ENCODE measurements around the gene NAV2.

The NAV2 gene

GRCh38 chr11:20131788-20132666 lies 419.4 kb downstream of the NAV2 start:
- FAIRE-seq, result no peak

GRCh38 chr11:20132667-20133039 lies 420.0 kb downstream of the NAV2 start:
- no peak for FAIRE-seq

- FAIRE-seq, result no peak
Observed at GRCh38 chr11:20134991-20135736, 422.5 kb downstream of the NAV2 start.

- no peak for FAIRE-seq
Observed at GRCh38 chr11:20137637-20138036, 425.0 kb downstream of the NAV2 start.

GRCh38 chr11:20138707-20139106 lies 426.1 kb downstream of the NAV2 start:
- FAIRE-seq, result no peak

- FAIRE-seq, result no peak
Observed at GRCh38 chr11:20154381-20154780, 441.7 kb downstream of the NAV2 start.

GRCh38 chr11:20155683-20156279 lies 443.1 kb downstream of the NAV2 start:
- no peak for FAIRE-seq

- FAIRE-seq, result no peak
Observed at GRCh38 chr11:20156280-20156875, 443.7 kb downstream of the NAV2 start.

GRCh38 chr11:20156876-20157613 lies 444.4 kb downstream of the NAV2 start:
- no peak for FAIRE-seq

- FAIRE-seq, result no peak
Observed at GRCh38 chr11:20157728-20158127, 445.1 kb downstream of the NAV2 start.

- no peak for FAIRE-seq
Observed at GRCh38 chr11:20158597-20159257, 446.1 kb downstream of the NAV2 start.

- FAIRE-seq, result no peak
Observed at GRCh38 chr11:20159466-20160381, 447.1 kb downstream of the NAV2 start.

- no peak for FAIRE-seq
Observed at GRCh38 chr11:20160425-20161229, 448.0 kb downstream of the NAV2 start, which contains the start of gene DBX1. DBX1 (minus strand) TSS chr11:20160475; CDS start chr11:20160324, 151 bp downstream.

- FAIRE-seq, result no peak
Observed at GRCh38 chr11:20161230-20161918, 448.7 kb downstream of the NAV2 start.

GRCh38 chr11:20161923-20162744 lies 449.5 kb downstream of the NAV2 start:
- no peak for FAIRE-seq

GRCh38 chr11:20162824-20163782 lies 450.5 kb downstream of the NAV2 start:
- FAIRE-seq, result no peak
